HG03159 (cell line): ENCODE data around the gene PAK2.
"Not testable (repeated sequence)": the region's sequence is repeated elsewhere in the genome, so short reads cannot be mapped to it uniquely, and the experiment has no call there.

Experiments used
- ATAC-seq: cut with Tn5 transposase; IDR thresholded peaks from one replicate; pipeline ENCODE4 v1.9.1; 2021; ENCODE audit warnings: mild to moderate bottlenecking, moderate library complexity; ENCODE audit not compliant: unreplicated experiment

Gene PAK2

DNA sequence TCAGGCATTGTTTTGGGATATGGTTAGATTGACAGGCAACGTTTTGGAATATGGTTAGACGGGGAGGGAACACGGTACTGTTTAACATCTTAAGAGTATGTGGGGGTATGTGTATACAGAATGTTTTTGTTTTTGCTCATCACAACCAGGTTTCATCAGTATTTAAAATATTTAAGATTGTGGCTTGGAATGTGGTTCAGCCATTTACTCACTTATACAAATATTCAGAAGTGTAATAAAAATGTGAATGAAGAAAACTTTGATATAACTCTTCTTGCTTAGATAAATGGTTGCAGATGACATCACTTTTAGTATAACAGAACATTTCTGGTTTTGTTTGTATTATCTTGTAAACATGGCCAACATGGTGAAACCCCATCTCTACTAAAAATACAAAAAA is 3.9 kb upstream of the PAK2 start:
- no peak for ATAC-seq

GRCh38 chr3:196736670-196737374 is 2.8 kb upstream of the PAK2 start:
- ATAC-seq = no peak

DNA sequence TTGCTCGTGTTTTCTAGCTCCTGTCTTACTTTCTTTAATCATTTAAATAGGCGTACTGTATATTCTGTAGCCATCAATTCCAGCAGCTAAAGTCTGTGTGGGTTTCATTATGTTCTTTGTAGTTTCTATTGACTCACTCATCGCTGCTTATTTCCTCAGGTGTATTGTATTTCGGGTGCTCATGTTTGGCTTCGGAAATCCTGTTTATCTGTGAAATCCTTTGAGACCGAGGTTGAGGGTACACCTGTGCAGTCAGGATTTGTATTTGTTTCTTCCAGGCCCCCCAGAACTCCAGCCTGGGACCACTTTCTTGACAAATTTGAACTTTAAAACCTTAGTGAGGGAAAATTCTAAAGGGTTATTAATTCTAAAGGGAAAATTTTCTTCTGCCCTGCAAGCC is 2.0 kb upstream of the PAK2 start:
- no peak for ATAC-seq

GRCh38 chr3:196740481-196741248 is 1.0 kb downstream of the PAK2 start:
- peak; percentile 15 for ATAC-seq

DNA sequence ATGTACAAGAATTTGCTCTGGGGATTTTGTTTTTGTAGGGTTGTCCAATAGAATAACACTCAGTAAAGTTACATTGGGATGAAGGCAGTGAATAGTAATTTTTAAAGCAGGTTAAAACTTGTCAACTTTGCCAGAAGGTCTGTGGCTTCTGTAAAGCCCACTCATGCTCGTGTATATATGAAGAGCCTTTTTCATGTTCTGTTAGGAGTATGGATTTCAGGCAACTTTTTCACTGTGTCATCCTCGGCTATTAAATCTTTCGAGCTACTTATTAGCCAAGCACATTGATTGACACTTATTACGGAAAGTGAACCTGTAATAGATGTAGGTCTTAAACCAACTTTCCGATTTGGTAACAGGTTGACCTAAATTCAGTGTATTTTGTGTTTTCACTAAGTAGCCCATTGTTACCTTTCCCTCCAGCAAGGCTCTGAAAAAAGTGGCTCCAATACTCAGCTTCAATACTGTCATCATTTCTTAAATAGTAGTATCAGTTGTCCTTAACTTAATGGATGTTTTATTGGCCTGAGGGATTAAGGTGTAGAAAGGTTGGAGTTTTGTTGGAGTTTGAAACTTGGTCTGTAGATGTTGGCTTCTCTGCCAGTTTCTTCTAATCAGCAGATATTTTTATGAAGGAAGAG is 1.7 kb downstream of the PAK2 start:
- no peak for ATAC-seq

DNA sequence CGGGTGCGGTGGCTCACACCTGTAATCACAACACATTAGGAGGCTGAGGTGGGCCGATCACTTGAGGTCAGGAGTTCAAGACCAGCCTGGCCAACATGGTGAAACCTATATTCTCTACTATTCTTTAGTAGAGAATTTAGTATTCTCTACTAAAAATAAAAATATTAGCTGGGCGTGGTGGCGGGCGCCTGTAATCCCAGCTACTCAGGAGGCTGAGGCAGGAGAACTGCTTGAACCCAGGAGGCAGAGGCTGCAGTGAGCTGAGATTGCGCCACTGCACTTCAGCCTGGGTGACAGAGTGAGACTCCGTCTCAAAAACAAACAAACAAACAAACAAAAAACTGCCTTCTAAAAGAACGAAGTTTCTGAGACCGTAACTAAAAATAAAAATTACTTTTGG is 3.9 kb downstream of the PAK2 start:
- ATAC-seq = not testable (repeated sequence)

GRCh38 chr3:196749125-196749524 is 9.5 kb downstream of the PAK2 start:
- ATAC-seq = no peak

- no peak for ATAC-seq
Measured at GRCh38 chr3:196753201-196753600, 13.5 kb downstream of the PAK2 start.

DNA sequence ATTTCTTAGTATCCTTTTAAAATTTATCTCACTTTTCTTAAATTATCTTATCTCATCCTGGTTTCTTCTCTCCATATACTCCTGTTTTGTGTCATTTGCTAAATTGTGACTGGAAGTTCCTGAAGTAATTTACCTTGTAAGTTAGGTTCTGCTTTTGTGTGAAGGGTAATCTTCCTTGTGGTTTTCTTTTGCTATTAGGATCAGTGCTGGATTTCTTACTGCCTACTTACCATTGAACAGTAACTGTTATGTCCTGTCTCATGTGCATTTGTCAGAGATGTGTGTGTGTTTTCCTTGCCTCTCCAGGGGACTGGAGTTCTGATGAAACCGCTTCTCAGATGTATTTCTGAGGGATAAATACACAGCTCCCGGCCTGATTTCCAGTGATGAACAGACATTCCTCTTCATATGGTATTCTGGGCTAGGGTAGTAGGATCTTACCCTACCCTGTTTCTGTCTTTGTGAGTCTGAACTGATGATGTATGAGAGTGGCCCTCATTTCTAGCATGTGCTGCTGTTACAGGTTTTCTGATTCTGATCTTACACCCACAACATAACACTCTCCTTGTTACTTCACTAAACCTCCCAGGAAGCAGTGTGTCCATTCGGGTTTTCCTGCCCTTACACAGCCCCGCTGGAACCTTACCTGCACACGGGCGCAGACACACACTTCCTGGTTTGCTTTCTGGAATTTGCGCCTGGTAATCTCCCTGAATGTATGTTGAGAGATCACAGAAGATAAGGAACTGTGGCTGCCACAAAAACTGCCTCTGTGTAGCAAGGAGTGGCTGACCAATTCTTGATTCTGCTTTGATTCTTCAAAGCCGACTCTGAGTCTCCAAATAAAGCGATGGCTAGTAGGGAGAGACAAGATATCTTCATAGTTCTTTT is 14.7 kb downstream of the PAK2 start:
- no peak for ATAC-seq

DNA sequence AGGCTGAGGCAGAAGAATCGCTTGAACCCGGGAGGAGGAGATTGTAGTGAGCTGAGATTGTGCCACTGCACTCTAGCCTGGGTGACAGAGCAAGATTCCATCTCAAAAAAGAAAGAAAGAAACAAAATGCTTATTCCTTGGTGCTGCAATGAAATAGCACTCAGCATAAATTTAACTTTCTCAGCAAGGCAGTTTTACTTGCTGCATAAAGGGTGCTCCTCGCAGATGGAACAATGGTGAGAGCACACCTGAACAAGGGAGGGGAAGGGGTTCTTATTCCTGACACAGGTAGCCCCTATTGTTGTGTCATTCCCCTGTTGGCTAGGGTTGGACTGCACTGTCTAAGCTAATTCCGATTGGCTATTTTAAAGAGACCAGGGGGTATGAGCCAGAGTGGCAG is 17.1 kb downstream of the PAK2 start:
- no peak for ATAC-seq

DNA sequence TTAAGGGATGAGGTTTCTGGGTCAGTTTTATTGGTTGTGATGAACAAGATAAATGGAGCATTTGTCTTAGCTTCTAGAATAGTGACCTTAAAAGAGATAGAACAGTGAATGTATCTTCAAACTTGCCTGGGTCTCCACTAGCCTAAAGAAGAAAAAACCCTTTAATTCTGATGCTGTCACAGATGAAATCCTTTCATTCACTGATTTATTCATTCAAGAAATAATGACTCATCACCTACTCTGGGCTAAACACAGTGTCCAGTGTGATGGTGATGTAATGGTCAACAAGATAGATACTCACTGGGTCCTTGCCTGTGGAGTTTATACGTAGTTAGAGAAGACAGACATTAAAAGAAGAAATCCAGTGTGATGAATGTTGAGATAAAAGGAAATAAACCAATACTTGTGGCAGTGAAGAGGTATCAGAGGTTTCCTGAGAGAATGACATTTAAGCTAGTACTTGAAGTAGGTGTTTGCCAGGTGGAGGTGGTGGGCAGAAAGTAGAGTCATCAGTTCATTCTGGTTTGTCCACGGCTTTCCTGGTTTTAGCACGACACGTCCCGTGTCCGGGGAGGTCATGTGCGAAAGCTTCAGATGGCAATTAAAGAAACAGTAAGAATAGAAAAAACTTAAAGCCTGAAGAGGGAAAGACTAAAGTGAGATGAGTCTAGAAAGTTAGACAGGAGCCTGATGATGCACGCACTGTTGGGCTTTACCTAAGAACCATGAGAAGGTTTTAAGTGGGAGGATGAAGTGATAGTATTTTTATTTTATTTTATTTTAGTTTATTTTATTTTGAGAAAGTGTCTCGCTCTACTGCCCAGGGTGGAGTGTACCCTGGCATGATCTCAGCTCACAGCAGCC is 18.5 kb downstream of the PAK2 start:
- no peak for ATAC-seq

DNA sequence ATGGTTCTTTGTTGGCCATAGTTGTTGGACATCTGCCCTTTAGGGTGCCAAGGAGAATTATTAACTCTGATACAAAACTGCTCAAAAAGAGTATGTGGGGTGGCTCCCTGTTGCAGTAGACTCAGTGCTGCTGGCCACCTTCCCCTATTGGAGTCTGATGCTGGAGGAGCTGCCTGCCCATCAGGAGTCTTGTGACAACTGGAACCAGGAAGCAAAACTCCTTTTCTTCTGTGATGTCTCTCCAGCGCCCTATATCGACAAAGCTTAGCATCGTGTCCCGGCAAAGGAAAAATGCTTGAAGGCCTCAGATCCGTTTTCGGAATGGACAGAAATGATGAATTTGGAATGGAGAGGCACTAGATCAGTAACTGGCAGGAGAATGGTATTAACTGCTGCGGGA is 23.5 kb downstream of the PAK2 start:
- no peak for ATAC-seq

- ATAC-seq = no peak
Measured at GRCh38 chr3:196765454-196765853, 25.8 kb downstream of the PAK2 start.

GRCh38 chr3:196771067-196771466 is 31.4 kb downstream of the PAK2 start:
- ATAC-seq = no peak

DNA sequence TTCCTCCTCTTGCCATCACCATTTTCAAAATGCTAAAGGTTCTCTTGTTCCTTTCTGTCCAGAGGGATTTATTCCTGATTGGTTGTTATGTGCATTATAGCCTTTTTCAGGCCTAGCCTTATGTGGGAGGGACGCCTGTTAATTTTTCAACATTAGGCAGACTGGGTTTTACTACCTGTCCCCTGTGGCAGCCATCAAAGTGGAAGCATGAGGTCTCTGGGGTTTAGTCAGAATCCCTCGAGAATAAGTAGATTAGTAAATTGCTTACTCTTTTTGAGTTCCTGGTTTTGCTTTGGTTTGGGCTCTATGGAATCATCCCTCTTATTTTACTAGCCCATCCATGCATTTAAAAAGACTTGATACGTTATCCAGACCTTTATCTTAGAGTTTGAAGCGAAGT is 32.4 kb downstream of the PAK2 start:
- ATAC-seq = no peak

DNA sequence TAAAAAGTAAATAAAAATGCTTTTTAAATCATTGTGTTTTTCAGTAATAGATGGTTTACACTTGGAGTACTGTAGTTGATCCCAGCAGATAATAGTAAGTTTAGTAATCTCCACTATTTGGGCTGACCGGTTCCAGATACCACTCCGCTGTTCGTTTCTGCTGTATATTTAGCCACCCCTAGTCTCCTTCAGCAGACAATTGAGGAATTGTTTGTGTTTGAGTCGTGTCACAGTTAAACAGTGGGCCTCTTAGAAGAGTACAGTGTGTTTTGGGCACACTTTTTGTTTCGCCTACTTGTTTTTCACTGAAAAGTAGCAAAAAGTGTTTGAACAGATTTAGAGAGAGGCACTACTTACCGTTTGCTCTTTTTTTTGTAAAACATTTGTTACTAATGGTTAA is 33.2 kb downstream of the PAK2 start:
- no peak for ATAC-seq

DNA sequence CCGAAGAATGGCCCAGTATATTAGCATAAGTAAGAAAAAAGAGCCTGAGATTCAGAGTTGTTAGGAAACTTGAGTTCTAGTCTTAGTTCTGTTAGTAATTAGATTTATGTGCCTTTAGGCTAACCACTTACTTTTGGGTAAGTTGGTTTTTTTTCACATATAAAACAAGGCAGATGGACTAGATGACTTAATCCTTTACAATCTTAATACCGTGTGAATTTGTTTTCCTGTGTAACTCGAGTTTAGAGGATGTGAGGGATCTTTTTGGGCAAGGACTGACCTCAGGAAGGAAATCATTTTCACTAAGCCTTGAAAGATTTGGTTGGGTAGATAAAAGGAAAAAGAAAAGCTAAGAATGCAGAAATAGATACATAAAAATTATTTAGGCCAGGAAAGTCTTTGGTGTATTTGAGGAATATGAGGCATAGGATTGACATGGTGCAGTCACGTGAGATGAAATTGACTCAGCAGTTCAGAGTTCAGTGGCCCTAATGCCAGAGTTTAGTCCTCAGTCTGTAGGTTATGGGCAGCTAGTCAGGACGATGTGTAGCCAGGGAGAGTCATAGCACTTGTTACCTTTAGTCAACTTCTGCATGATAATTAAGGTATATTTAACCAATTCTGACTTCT is 34.6 kb downstream of the PAK2 start:
- ATAC-seq = no peak

- no peak for ATAC-seq
Measured at GRCh38 chr3:196774848-196775422, 35.3 kb downstream of the PAK2 start.

GRCh38 chr3:196775938-196776337 is 36.3 kb downstream of the PAK2 start:
- no peak for ATAC-seq
